DOHH2 (cell line): ENCODE measurements around the gene ADAMTS12.

Experiments used
- H3F3A ChIP-seq: fragments of 200-600 bp; sonication (generic), shearing (Covaris generic); 2 replicates; pipeline ENCODE4 v1.6.0; 2016; ENCODE audit warnings: antibody characterized with exemption, mild to moderate bottlenecking; ENCODE audit not compliant: control insufficient read depth, insufficient read depth
- H3K27ac ChIP-seq: fragments of 200-600 bp; sonication (generic); 2 replicates; pipeline ENCODE4 v1.5.1; 2014; ENCODE audit warnings: low read depth, mild to moderate bottlenecking, low read length, moderate library complexity
- H3K27me3 ChIP-seq: fragments of 200-600 bp; sonication (generic); 2 replicates; pipeline ENCODE4 v1.6.1; 2014; ENCODE audit warnings: mild to moderate bottlenecking, low read length, mixed read lengths; ENCODE audit not compliant: control insufficient read depth
- H3K36me3 ChIP-seq: fragments of 200-600 bp; sonication (generic); 2 replicates; pipeline ENCODE4 v1.6.1; 2014; ENCODE audit warnings: mild to moderate bottlenecking, low read length, moderate library complexity, mixed read lengths; ENCODE audit not compliant: control insufficient read depth
- H3K4me1 ChIP-seq: fragments of 200-600 bp; sonication (generic); 2 replicates; pipeline ENCODE4 v1.6.1; 2014; ENCODE audit warnings: mild to moderate bottlenecking, low read length, mixed read lengths; ENCODE audit not compliant: control insufficient read depth
- H3K4me2 ChIP-seq: fragments of 200-600 bp; sonication (generic); 2 replicates; pipeline ENCODE4 v1.6.0; 2014; ENCODE audit warnings: mild to moderate bottlenecking, low read length, moderate library complexity
- H3K4me3 ChIP-seq: fragments of 200-600 bp; sonication (generic); 2 replicates; pipeline ENCODE4 v1.5.1; 2014; ENCODE audit warnings: mild to moderate bottlenecking, low read length, mixed read lengths
- H3K79me2 ChIP-seq: fragments of 200-600 bp; sonication (generic); 2 replicates; pipeline ENCODE4 v1.6.1; 2014; ENCODE audit warnings: mild to moderate bottlenecking, low read length, mixed read lengths; ENCODE audit not compliant: control insufficient read depth
- H3K9me2 ChIP-seq: fragments of 200-600 bp; sonication (generic); replicated peaks from 2 replicates; pipeline ENCODE4 v1.6.1; 2014; ENCODE audit warnings: mild to moderate bottlenecking, low read length, mixed read lengths; ENCODE audit not compliant: control insufficient read depth
- H3K9me3 ChIP-seq: fragments of 200-600 bp; sonication (generic); 2 replicates; pipeline ENCODE4 v1.6.1; 2014; ENCODE audit warnings: antibody characterized with exemption, low read length, mixed read lengths; ENCODE audit not compliant: control insufficient read depth, insufficient read depth
- H4K20me1 ChIP-seq: fragments of 200-600 bp; sonication (generic); 2 replicates; pipeline ENCODE4 v1.6.0; 2014; ENCODE audit warnings: low read depth, mild to moderate bottlenecking, antibody characterized with exemption, low read length, moderate library complexity; ENCODE audit not compliant: control insufficient read depth, insufficient read depth
- CTCF ChIP-seq: fragments of 200-600 bp; sonication (generic); IDR thresholded peaks from one replicate; pipeline ENCODE4 v1.5.1; 2014; ENCODE audit warnings: antibody characterized with exemption, mild to moderate bottlenecking, low read depth, low read length; ENCODE audit not compliant: poor library complexity, severe bottlenecking
- EZH2phosphoT487 ChIP-seq: fragments of 200-600 bp; sonication (generic); IDR thresholded peaks from 2 replicates; pipeline ENCODE4 v1.6.1; 2017; ENCODE audit warnings: borderline replicate concordance, mild to moderate bottlenecking, antibody characterized with exemption, low read length, moderate library complexity, mixed read lengths

Gene ADAMTS12

GRCh38 chr5:33504570-33504969, 387.2 kb downstream of the ADAMTS12 start:
- Histone ChIP-seq H3K9me3 (no peaks in the 10 kb centered on the region), H3K9me2 (no peaks in the 10 kb centered on the region), H3K27me3 (no peaks in the 10 kb centered on the region), H3K4me1 (no peaks in the 10 kb centered on the region), H3K36me3 (no peaks in the 10 kb centered on the region), H3F3A (no peaks in the 10 kb centered on the region), H3K27ac (no peak overlapping the region), H3K4me2 (no peak overlapping the region), H3K4me3 (no peak overlapping the region), H4K20me1 (no peaks in the 10 kb centered on the region), H3K79me2 (no peaks in the 10 kb centered on the region)
- TF ChIP-seq CTCF (no peak), EZH2phosphoT487 (no peak)

- H3K27ac ChIP-seq = no peak overlapping the region
- H3K4me3 ChIP-seq = no peak overlapping the region
- no peaks in the 10 kb centered on the region for H3K27me3 ChIP-seq
- no peak overlapping the region for H3K4me2 ChIP-seq
- no peaks in the 10 kb centered on the region for H4K20me1 ChIP-seq
- TF ChIP-seq CTCF (no peak), EZH2phosphoT487 (no peak)
- no peaks in the 10 kb centered on the region for H3K79me2 ChIP-seq
- H3K9me2 ChIP-seq = no peaks in the 10 kb centered on the region
- H3K4me1 ChIP-seq = no peaks in the 10 kb centered on the region
- no peaks in the 10 kb centered on the region for H3F3A ChIP-seq
- no peaks in the 10 kb centered on the region for H3K9me3 ChIP-seq
- H3K36me3 ChIP-seq = no peaks in the 10 kb centered on the region
Measured at GRCh38 chr5:33501899-33502298, 389.9 kb downstream of the ADAMTS12 start.

- Histone ChIP-seq H3K4me1 (no peaks in the 10 kb centered on the region), H3K36me3 (no peaks in the 10 kb centered on the region), H4K20me1 (no peaks in the 10 kb centered on the region), H3F3A (no peaks in the 10 kb centered on the region), H3K9me3 (no peaks in the 10 kb centered on the region), H3K4me2 (no peak overlapping the region), H3K4me3 (no peak overlapping the region), H3K9me2 (no peaks in the 10 kb centered on the region), H3K79me2 (no peaks in the 10 kb centered on the region), H3K27ac (no peak overlapping the region), H3K27me3 (no peaks in the 10 kb centered on the region)
- TF ChIP-seq CTCF (no peak), EZH2phosphoT487 (no peak)
Measured at GRCh38 chr5:33501260-33501659, 390.5 kb downstream of the ADAMTS12 start.

- H3K4me3 ChIP-seq = no peak overlapping the region
- H3F3A ChIP-seq = no peaks in the 10 kb centered on the region
- H3K9me3 ChIP-seq = no peaks in the 10 kb centered on the region
- no peaks in the 10 kb centered on the region for H3K79me2 ChIP-seq
- H3K36me3 ChIP-seq = no peaks in the 10 kb centered on the region
- no peaks in the 10 kb centered on the region for H3K9me2 ChIP-seq
- H3K27ac ChIP-seq = no peak overlapping the region
- H3K27me3 ChIP-seq = no peaks in the 10 kb centered on the region
- H4K20me1 ChIP-seq = no peaks in the 10 kb centered on the region
- H3K4me1 ChIP-seq = no peaks in the 10 kb centered on the region
- H3K4me2 ChIP-seq = no peak overlapping the region
- no peak for TF ChIP-seq CTCF
- TF ChIP-seq EZH2phosphoT487 = no peak
Measured at GRCh38 chr5:33494466-33494865, 397.3 kb downstream of the ADAMTS12 start.
